SK-N-SH (cell line): Measurements from ENCODE around the gene PTPRG. TPM values are rescaled to one million over a fixed set of nuclear protein-coding genes. Genes with fewer than 3 reads are reported as not detected.

Source experiments
- CTCF ChIA-PET: fragments of 300-600, 350-600 bp; formaldehyde crosslinking; extraction: SDS; loops from one replicate; lab custom pipeline; 2021; lab: Yijun Ruan, JAX
- POLR2A ChIA-PET: fragments of 350-600 bp; sonication (Branson Sonifier 250); formaldehyde crosslinking; extraction: SDS; loops from one replicate; lab custom pipeline; 2020; ENCODE audit warnings: antibody characterized with exemption, inconsistent platforms; lab: Yijun Ruan, JAX
- DNase-seq: peaks from one replicate; pipeline ENCODE4 v3.0.0; 2012
- H2AFZ ChIP-seq: fragments of 200-600 bp; sonication (generic); 2 replicates; pipeline ENCODE4 v1.8.1; 2016; ENCODE audit warnings: antibody characterized with exemption, mild to moderate bottlenecking, low read depth
- H3F3A ChIP-seq: fragments of 200-600 bp; sonication (generic); replicated peaks from 2 replicates; pipeline ENCODE3; 2016; ENCODE audit warnings: antibody characterized with exemption, mild to moderate bottlenecking; ENCODE audit not compliant: insufficient read depth
- H3K27ac ChIP-seq, 2 experiments: fragments of 200-500 bp in 1 of 2; fragments of 200-600 bp in 1 of 2; sonication (Bioruptor generic) in 1 of 2; sonication (generic), shearing (Covaris generic) in 1 of 2; 2 replicates each; pipeline versions ENCODE4 v1.5.1 to v1.6.1; 2014 to 2016; ENCODE audit warnings: low read depth in 2 of 2, inconsistent platforms in 1 of 2, low read length in 1 of 2, mild to moderate bottlenecking in 1 of 2, mixed read lengths in 1 of 2
- H3K27me3 ChIP-seq: fragments of 200-600 bp; sonication (generic), shearing (Covaris generic); 2 replicates; pipeline ENCODE4 v1.6.1; 2016; ENCODE audit warnings: mixed run types; ENCODE audit not compliant: insufficient read depth
- H3K36me3 ChIP-seq, 2 experiments: fragments of 200-500 bp in 1 of 2; fragments of 200-600 bp in 1 of 2; sonication (Bioruptor generic) in 1 of 2; sonication (generic) in 1 of 2; replicated peaks in 1 of 2; 2 replicates each; pipeline versions ENCODE3 to v1.5.1; 2014 to 2016; ENCODE audit warnings: low read length in 1 of 2, mild to moderate bottlenecking in 1 of 2; ENCODE audit not compliant: insufficient read depth in 2 of 2, control insufficient read depth in 1 of 2
- H3K4me1 ChIP-seq, 2 experiments: fragments of 200-500 bp in 1 of 2; fragments of 200-600 bp in 1 of 2; sonication (Bioruptor generic) in 1 of 2; sonication (generic), shearing (Covaris generic) in 1 of 2; 2 replicates each; pipeline versions ENCODE4 v1.5.1 to v1.6.1; 2014 to 2016; ENCODE audit warnings: low read depth in 1 of 2, low read length in 1 of 2, mixed run types in 1 of 2; ENCODE audit not compliant: insufficient read depth in 2 of 2, control insufficient read depth in 1 of 2
- H3K4me2 ChIP-seq: fragments of 200-600 bp; sonication (generic), shearing (Covaris generic); 2 replicates; pipeline ENCODE4 v1.6.1; 2017; ENCODE audit warnings: mixed run types
- H3K4me3 ChIP-seq, 2 experiments: fragments of 200-500 bp in 1 of 2; fragments of 200-600 bp in 1 of 2; sonication (Bioruptor generic) in 1 of 2; sonication (generic), shearing (Covaris generic) in 1 of 2; 2 replicates each; pipeline versions ENCODE4 v1.5.1 to v1.8.1; 2014 to 2016; ENCODE audit warnings: low read depth in 2 of 2, inconsistent platforms in 1 of 2, low read length in 1 of 2, mild to moderate bottlenecking in 1 of 2, mixed read lengths in 1 of 2, moderate library complexity in 1 of 2
- H3K79me2 ChIP-seq: fragments of 200-600 bp; sonication (generic); 2 replicates; pipeline ENCODE4 v1.8.1; 2017; ENCODE audit warnings: mild to moderate bottlenecking; ENCODE audit not compliant: insufficient read depth
- H3K9ac ChIP-seq: fragments of 200-600 bp; sonication (generic); 2 replicates; pipeline ENCODE4 v1.6.1; 2017; ENCODE audit warnings: mixed run types
- H3K9me2 ChIP-seq: fragments of 200-600 bp; sonication (generic); 2 replicates; pipeline ENCODE4 v1.6.1; 2017; ENCODE audit warnings: mixed run types
- H3K9me3 ChIP-seq: fragments of 200-600 bp; sonication (generic); 2 replicates; pipeline ENCODE4 v1.6.1; 2017; ENCODE audit warnings: mixed run types, mild to moderate bottlenecking, moderate library complexity
- H4K20me1 ChIP-seq: fragments of 200-600 bp; sonication (generic); 2 replicates; pipeline ENCODE4 v1.6.1; 2017; ENCODE audit warnings: mild to moderate bottlenecking, mixed run types; ENCODE audit not compliant: insufficient read depth
- CHD2 ChIP-seq: fragments of 150-350 bp; IDR thresholded peaks from 2 replicates; pipeline ENCODE4 v1.6.1; 2018; ENCODE audit warnings: low read length; ENCODE audit not compliant: partially characterized antibody
- EP300 ChIP-seq, 2 experiments: IDR thresholded peaks; 2 replicates each; pipeline versions ENCODE4 v1.4.0 to v1.6.1; 2012; ENCODE audit warnings: borderline replicate concordance in 1 of 2, low read depth in 1 of 2, low read length in 1 of 2
- EZH2phosphoT487 ChIP-seq: fragments of 200-600 bp; sonication (generic); IDR thresholded peaks from 2 replicates; pipeline ENCODE4 v1.6.1; 2017; ENCODE audit warnings: low read depth, mixed run types, mild to moderate bottlenecking, antibody characterized with exemption, moderate library complexity, borderline replicate concordance
- FOSL2 ChIP-seq: IDR thresholded peaks from 2 replicates; pipeline ENCODE4 v1.4.0; 2012; ENCODE audit warnings: low read depth, mild to moderate bottlenecking, moderate library complexity, borderline replicate concordance
- FOXJ3 ChIP-seq: sonication (generic); formaldehyde crosslinking; IDR thresholded peaks from 2 replicates; pipeline ENCODE4 v1.5.1; 2020; ENCODE audit warnings: mild to moderate bottlenecking, missing genetic modification reagents
- FOXM1 ChIP-seq: IDR thresholded peaks from 2 replicates; pipeline ENCODE4 v1.4.0; 2012; ENCODE audit warnings: low read depth, mild to moderate bottlenecking
- GABPA ChIP-seq: IDR thresholded peaks from 2 replicates; pipeline ENCODE4 v1.4.0; 2012; ENCODE audit warnings: low read depth, mild to moderate bottlenecking
- GATA2 ChIP-seq: sonication (generic); formaldehyde crosslinking; IDR thresholded peaks from 2 replicates; pipeline ENCODE4 v1.5.0; 2020; ENCODE audit warnings: mild to moderate bottlenecking, missing genetic modification reagents
- JUND ChIP-seq: IDR thresholded peaks from 2 replicates; pipeline ENCODE4 v1.4.0; 2012
- MEF2A ChIP-seq: IDR thresholded peaks from 2 replicates; pipeline ENCODE4 v1.4.0; 2012; ENCODE audit warnings: low read depth, borderline replicate concordance
- MXI1 ChIP-seq: IDR thresholded peaks from 2 replicates; pipeline ENCODE4 v1.6.1; 2012; ENCODE audit warnings: mild to moderate bottlenecking, low read depth, low read length, improper control_type of control experiment
- NFIC ChIP-seq: IDR thresholded peaks from 2 replicates; pipeline ENCODE4 v1.4.0; 2012; ENCODE audit warnings: borderline replicate concordance
- NRF1 ChIP-seq: IDR thresholded peaks from 2 replicates; pipeline ENCODE4 v1.6.1; 2012; ENCODE audit warnings: low read depth, mild to moderate bottlenecking, low read length
- POLR2AphosphoS5 ChIP-seq: IDR thresholded peaks from 2 replicates; pipeline ENCODE4 v1.6.1; 2012; ENCODE audit warnings: low read depth, low read length
- RXRA ChIP-seq: IDR thresholded peaks from 2 replicates; pipeline ENCODE4 v1.4.0; 2012; ENCODE audit warnings: low read depth, mild to moderate bottlenecking, borderline replicate concordance
- SIN3A ChIP-seq: IDR thresholded peaks from 2 replicates; pipeline ENCODE4 v1.6.1; 2012; ENCODE audit warnings: low read depth, mild to moderate bottlenecking, low read length, moderate library complexity, borderline replicate concordance
- TAF1 ChIP-seq: IDR thresholded peaks from 2 replicates; pipeline ENCODE4 v1.6.1; 2012; ENCODE audit warnings: low read depth, mild to moderate bottlenecking, low read length, moderate library complexity, borderline replicate concordance
- TCF12 ChIP-seq: IDR thresholded peaks from 2 replicates; pipeline ENCODE4 v1.4.0; 2012
- TEAD4 ChIP-seq: IDR thresholded peaks from 2 replicates; pipeline ENCODE4 v1.4.0; 2012; ENCODE audit warnings: mild to moderate bottlenecking, borderline replicate concordance; ENCODE audit not compliant: insufficient read depth
- WGBS: methylation state at CpG from one replicate; pipeline ENCODE4 v1.1.6; 2017; ENCODE audit warnings: low lambda C conversion rate; 5-methylcytosine and 5-hydroxymethylcytosine counted together
- polyA plus RNA-seq, 3 experiments: library from polyadenylated mRNA; depleted of rRNA; stranded (reverse); fragments of >200 nt; gene quantifications; 2 replicates each; pipeline ENCODE4 v1.2.3, GENCODE V29; 2012
- TF ChIP-seq, protein P1 (sequence below): IDR thresholded peaks from 2 replicates; pipeline ENCODE4 v1.6.1; 2012; ENCODE audit warnings: mild to moderate bottlenecking, low read depth, low read length, moderate library complexity
- TF ChIP-seq, protein P2 (sequence below): IDR thresholded peaks from 2 replicates; pipeline ENCODE4; 2012
- TF ChIP-seq, protein P3 (sequence below): IDR thresholded peaks from 2 replicates; pipeline ENCODE4 v1.4.0; 2012; ENCODE audit warnings: low read depth, borderline replicate concordance
- TF ChIP-seq, protein P4 (sequence below): IDR thresholded peaks from 2 replicates; pipeline ENCODE4 v1.4.0; 2012; ENCODE audit warnings: low read depth
- TF ChIP-seq, protein P5 (sequence below): fragments of 200-600 bp; sonication (generic); IDR thresholded peaks from 2 replicates; pipeline ENCODE4 v1.6.1; 2017; ENCODE audit warnings: antibody characterized with exemption, mild to moderate bottlenecking, moderate library complexity
- TF ChIP-seq, protein P6 (sequence below): IDR thresholded peaks from 2 replicates; pipeline ENCODE4 v1.4.0; 2012; ENCODE audit warnings: low read depth, borderline replicate concordance

PTPRG gene
- polyA plus RNA-seq, 1 of the 3 experiments (the other 2 are of a cell fraction) = 14.1 TPM

DNA sequence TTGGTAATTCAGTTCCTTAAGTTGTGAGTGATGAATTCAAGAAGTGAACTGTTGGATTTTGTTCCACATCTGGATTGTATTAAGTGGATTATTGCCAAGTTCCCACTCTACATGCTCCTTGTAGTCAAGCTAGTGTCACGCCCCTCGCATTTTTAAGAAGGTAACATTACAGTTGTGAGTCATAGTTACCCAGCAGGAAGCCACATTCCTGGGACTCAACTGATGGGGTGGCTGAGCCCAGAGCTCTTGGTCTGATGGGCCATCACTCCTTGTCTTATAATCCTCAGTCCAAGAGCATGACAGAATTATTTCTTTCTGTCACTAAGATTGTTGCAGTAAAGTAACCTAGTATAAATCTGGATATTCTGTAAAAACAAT is 102.7 kb downstream of the PTPRG start:
- Histone ChIP-seq H3K4me1 (peaks cover 0 to 2% of the 10 kb centered on the region in 2 experiments; a peak in 2 of 4 replicates), H3K79me2 (peaks cover 43% of the 10 kb centered on the region), H3K27me3 (no peaks in the 10 kb centered on the region), H3K4me3 (peak overlapping the region; percentile 46 to 49; a peak in 3 of 4 replicates), H4K20me1 (no peaks in the 10 kb centered on the region), H3K4me2 (peak overlapping the region; percentile 81), H3F3A (peaks cover 13% of the 10 kb centered on the region), H3K9ac (no peak overlapping the region; the same call in 1 of the 2 replicates), H3K9me3 (no peaks in the 10 kb centered on the region), H3K9me2 (no peaks in the 10 kb centered on the region), H3K27ac (peak overlapping the region; percentile 73 to 93; a peak in 3 of 4 replicates), H3K36me3 (no peaks in the 10 kb centered on the region), H2AFZ (no peak overlapping the region)
- ChIA-PET CTCF (interaction anchor here (1.4 kb wide), 1 partner anchor 15 kb away, joined by 3 read pairs; no protein-coding TSS in a partner anchor), POLR2A (no interaction called here)
- 13% methylated on average over 2 of the region's 2 CpGs for WGBS
- peak; percentile 31 for DNase-seq
- no peak for TF ChIP-seq EZH2phosphoT487
- no peak for TF ChIP-seq NRF1
- TF ChIP-seq, protein P1, sequence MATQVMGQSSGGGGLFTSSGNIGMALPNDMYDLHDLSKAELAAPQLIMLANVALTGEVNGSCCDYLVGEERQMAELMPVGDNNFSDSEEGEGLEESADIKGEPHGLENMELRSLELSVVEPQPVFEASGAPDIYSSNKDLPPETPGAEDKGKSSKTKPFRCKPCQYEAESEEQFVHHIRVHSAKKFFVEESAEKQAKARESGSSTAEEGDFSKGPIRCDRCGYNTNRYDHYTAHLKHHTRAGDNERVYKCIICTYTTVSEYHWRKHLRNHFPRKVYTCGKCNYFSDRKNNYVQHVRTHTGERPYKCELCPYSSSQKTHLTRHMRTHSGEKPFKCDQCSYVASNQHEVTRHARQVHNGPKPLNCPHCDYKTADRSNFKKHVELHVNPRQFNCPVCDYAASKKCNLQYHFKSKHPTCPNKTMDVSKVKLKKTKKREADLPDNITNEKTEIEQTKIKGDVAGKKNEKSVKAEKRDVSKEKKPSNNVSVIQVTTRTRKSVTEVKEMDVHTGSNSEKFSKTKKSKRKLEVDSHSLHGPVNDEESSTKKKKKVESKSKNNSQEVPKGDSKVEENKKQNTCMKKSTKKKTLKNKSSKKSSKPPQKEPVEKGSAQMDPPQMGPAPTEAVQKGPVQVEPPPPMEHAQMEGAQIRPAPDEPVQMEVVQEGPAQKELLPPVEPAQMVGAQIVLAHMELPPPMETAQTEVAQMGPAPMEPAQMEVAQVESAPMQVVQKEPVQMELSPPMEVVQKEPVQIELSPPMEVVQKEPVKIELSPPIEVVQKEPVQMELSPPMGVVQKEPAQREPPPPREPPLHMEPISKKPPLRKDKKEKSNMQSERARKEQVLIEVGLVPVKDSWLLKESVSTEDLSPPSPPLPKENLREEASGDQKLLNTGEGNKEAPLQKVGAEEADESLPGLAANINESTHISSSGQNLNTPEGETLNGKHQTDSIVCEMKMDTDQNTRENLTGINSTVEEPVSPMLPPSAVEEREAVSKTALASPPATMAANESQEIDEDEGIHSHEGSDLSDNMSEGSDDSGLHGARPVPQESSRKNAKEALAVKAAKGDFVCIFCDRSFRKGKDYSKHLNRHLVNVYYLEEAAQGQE = no peak
- peak; percentile 79 for TF ChIP-seq TEAD4
- TF ChIP-seq NFIC = peak; percentile 85
- TF ChIP-seq EP300 (IDR thresholded peaks at IDR 0.05; ENCODE audit: borderline replicate concordance in 1 of 2, low read depth in 1 of 2, low read length in 1 of 2) = peak in 1 of 2 experiments; percentile 85; a peak in 1 of 4 replicates
- TF ChIP-seq GABPA = no peak
- TF ChIP-seq, protein P2, sequence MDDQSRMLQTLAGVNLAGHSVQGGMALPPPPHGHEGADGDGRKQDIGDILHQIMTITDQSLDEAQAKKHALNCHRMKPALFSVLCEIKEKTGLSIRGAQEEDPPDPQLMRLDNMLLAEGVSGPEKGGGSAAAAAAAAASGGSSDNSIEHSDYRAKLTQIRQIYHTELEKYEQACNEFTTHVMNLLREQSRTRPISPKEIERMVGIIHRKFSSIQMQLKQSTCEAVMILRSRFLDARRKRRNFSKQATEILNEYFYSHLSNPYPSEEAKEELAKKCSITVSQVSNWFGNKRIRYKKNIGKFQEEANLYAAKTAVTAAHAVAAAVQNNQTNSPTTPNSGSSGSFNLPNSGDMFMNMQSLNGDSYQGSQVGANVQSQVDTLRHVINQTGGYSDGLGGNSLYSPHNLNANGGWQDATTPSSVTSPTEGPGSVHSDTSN = peak; percentile 89
- TF ChIP-seq FOXM1 = no peak; the same call in 1 of the 2 replicates
- peak; percentile 61; the same call in 1 of the 2 replicates for TF ChIP-seq POLR2AphosphoS5
- TF ChIP-seq, protein P3, sequence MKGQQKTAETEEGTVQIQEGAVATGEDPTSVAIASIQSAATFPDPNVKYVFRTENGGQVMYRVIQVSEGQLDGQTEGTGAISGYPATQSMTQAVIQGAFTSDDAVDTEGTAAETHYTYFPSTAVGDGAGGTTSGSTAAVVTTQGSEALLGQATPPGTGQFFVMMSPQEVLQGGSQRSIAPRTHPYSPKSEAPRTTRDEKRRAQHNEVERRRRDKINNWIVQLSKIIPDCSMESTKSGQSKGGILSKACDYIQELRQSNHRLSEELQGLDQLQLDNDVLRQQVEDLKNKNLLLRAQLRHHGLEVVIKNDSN = no peak
- TF ChIP-seq SIN3A = peak; percentile 77; the same call in 1 of the 2 replicates
- peak; percentile 93 for TF ChIP-seq FOSL2
- TF ChIP-seq MXI1 = no peak
- no peak for TF ChIP-seq FOXJ3 (CRISPR knock-in tag)
- TF ChIP-seq, protein P4, sequence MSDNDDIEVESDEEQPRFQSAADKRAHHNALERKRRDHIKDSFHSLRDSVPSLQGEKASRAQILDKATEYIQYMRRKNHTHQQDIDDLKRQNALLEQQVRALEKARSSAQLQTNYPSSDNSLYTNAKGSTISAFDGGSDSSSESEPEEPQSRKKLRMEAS = peak; percentile 41; the same call in 1 of the 2 replicates
- TF ChIP-seq TCF12 = peak; percentile 98
- no peak for TF ChIP-seq MEF2A
- no peak for TF ChIP-seq GATA2 (CRISPR knock-in tag)
- TF ChIP-seq JUND = peak; percentile 93
- TF ChIP-seq, protein P5, sequence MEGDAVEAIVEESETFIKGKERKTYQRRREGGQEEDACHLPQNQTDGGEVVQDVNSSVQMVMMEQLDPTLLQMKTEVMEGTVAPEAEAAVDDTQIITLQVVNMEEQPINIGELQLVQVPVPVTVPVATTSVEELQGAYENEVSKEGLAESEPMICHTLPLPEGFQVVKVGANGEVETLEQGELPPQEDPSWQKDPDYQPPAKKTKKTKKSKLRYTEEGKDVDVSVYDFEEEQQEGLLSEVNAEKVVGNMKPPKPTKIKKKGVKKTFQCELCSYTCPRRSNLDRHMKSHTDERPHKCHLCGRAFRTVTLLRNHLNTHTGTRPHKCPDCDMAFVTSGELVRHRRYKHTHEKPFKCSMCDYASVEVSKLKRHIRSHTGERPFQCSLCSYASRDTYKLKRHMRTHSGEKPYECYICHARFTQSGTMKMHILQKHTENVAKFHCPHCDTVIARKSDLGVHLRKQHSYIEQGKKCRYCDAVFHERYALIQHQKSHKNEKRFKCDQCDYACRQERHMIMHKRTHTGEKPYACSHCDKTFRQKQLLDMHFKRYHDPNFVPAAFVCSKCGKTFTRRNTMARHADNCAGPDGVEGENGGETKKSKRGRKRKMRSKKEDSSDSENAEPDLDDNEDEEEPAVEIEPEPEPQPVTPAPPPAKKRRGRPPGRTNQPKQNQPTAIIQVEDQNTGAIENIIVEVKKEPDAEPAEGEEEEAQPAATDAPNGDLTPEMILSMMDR = no peak
- TF ChIP-seq CHD2 = no peak
- TF ChIP-seq, protein P6, sequence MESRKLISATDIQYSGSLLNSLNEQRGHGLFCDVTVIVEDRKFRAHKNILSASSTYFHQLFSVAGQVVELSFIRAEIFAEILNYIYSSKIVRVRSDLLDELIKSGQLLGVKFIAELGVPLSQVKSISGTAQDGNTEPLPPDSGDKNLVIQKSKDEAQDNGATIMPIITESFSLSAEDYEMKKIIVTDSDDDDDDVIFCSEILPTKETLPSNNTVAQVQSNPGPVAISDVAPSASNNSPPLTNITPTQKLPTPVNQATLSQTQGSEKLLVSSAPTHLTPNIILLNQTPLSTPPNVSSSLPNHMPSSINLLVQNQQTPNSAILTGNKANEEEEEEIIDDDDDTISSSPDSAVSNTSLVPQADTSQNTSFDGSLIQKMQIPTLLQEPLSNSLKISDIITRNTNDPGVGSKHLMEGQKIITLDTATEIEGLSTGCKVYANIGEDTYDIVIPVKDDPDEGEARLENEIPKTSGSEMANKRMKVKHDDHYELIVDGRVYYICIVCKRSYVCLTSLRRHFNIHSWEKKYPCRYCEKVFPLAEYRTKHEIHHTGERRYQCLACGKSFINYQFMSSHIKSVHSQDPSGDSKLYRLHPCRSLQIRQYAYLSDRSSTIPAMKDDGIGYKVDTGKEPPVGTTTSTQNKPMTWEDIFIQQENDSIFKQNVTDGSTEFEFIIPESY = no peak; the same call in 1 of the 2 replicates
- TF ChIP-seq RXRA = peak; percentile 72; the same call in 1 of the 2 replicates
- peak; percentile 11; the same call in 1 of the 2 replicates for TF ChIP-seq TAF1
